SK-N-SH treated with all-trans-retinoic acid at 6 μM for 48 hours (cell line): Measurements from ENCODE around the gene HES5.

Experiments used
- GLIS3 ChIP-seq: fragments of 250-450 bp; sonication (Bioruptor Pico); IDR thresholded peaks from 2 replicates; pipeline ENCODE4 v1.5.0; 2020; ENCODE audit warnings: mild to moderate bottlenecking, moderate library complexity
- TOX ChIP-seq: fragments of 250-450 bp; sonication (Bioruptor Pico); IDR thresholded peaks from 2 replicates; pipeline ENCODE4 v1.8.0; 2021; ENCODE audit warnings: mild to moderate bottlenecking, moderate library complexity, borderline replicate concordance
- ZNF70 ChIP-seq: fragments of 450-650 bp; formaldehyde crosslinking; IDR thresholded peaks from 2 replicates; pipeline ENCODE4 v1.5.0; 2020; ENCODE audit warnings: mild to moderate bottlenecking, moderate library complexity
- TF ChIP-seq, protein P1 (sequence below): fragments of 250-450 bp; sonication (Bioruptor Pico); IDR thresholded peaks from 2 replicates; pipeline ENCODE4 v1.5.1; 2020; ENCODE audit warnings: low read depth, mild to moderate bottlenecking, moderate library complexity

The HES5 gene

DNA sequence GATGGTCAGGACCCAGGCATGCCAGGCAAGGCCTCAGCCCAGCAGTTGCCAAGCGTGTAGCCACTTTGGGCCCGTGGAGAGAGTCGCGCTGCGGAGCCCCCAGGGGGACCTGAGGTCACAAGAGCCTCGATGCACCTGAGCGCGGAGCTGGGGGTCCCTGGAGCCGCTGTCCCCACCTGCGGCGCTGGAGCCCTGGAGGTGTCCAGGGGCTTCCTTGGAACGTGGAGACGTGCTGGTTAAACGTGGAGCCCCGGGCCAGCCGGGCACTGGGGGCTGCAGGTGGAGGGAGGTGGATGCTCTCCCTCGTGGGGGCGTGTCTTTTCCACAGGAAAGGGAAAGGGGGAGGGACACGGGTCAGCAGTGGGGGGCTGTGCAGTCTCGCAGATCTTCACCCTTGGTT lies 50.9 kb downstream of the HES5 start (continued):
- TF ChIP-seq ZNF70 (CRISPR knock-in tag) (no peak), TOX (no peak), GLIS3 (no peak)
- TF ChIP-seq, protein P1, sequence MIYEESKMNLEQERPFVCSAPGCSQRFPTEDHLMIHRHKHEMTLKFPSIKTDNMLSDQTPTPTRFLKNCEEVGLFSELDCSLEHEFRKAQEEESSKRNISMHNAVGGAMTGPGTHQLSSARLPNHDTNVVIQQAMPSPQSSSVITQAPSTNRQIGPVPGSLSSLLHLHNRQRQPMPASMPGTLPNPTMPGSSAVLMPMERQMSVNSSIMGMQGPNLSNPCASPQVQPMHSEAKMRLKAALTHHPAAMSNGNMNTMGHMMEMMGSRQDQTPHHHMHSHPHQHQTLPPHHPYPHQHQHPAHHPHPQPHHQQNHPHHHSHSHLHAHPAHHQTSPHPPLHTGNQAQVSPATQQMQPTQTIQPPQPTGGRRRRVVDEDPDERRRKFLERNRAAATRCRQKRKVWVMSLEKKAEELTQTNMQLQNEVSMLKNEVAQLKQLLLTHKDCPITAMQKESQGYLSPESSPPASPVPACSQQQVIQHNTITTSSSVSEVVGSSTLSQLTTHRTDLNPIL, result no peak
- TF ChIP-seq, all 23 proteins: peak for 0
